ACC112 (cell line): Measurements from ENCODE around the gene ADIPOR2.

ENCODE experiments used
- H2AFZ ChIP-seq: fragments of 200-600 bp; sonication (generic); one replicate; pipeline ENCODE4 v1.6.0; 2017; ENCODE audit warnings: antibody characterized with exemption, low read length; ENCODE audit not compliant: unreplicated experiment
- H3K27ac ChIP-seq: fragments of 200-600 bp; sonication (generic); 2 replicates; pipeline ENCODE4 v1.5.1; 2014; ENCODE audit warnings: low read depth, mild to moderate bottlenecking, antibody characterized with exemption, low read length, moderate library complexity
- H3K27me3 ChIP-seq: fragments of 200-600 bp; sonication (generic); 2 replicates; pipeline ENCODE4 v1.6.1; 2014; ENCODE audit warnings: mild to moderate bottlenecking, antibody characterized with exemption, low read length, moderate library complexity, mixed read lengths; ENCODE audit not compliant: insufficient read depth
- H3K36me3 ChIP-seq: fragments of 200-600 bp; sonication (generic); 2 replicates; pipeline ENCODE4 v1.6.1; 2016; ENCODE audit warnings: mild to moderate bottlenecking, antibody characterized with exemption, low read length, moderate library complexity, mixed read lengths; ENCODE audit not compliant: insufficient read depth
- H3K4me1 ChIP-seq: fragments of 200-600 bp; sonication (generic); one replicate; pipeline ENCODE4 v1.6.1; 2016; ENCODE audit warnings: low read length, mixed read lengths; ENCODE audit not compliant: insufficient read depth, unreplicated experiment, control insufficient read depth
- H3K4me3 ChIP-seq: fragments of 200-600 bp; sonication (generic); 2 replicates; pipeline ENCODE4 v1.5.1; 2014; ENCODE audit warnings: mild to moderate bottlenecking, low read depth, low read length
- H3K79me2 ChIP-seq: fragments of 200-600 bp; sonication (generic); one replicate; pipeline ENCODE4 v1.6.0; 2016; ENCODE audit warnings: low read length; ENCODE audit not compliant: control insufficient read depth, unreplicated experiment, insufficient read depth

The ADIPOR2 gene

DNA sequence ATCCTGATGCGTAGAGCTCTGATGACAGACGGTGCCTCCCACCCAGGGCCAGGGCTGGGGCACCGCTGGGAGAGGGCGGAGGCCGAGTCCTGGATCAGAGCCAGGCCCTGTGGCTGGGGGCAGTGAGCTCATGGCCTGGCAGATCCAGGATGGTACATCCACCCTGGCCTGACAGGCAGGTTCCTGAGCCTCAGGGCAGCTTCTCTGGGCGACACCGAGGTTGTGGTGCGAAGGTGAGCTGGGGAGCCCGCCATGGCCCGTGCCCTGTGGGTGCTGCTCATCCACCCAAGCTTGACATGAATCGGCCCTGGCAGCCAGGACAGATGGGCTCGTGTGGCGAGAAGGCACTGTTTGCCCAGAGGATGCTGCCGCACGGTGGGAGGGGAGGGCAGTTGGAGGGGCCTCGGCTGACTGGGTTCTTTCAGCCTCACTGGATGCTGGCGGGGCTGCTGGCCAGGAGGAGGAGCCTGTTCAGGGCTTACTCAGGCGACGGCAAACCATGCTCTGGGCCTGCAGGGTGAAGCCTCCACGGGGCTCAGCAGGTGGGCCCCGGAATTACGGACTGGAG is 146.1 kb downstream of the ADIPOR2 start:
- H3K4me3 ChIP-seq, result no peak overlapping the region
- no peaks in the 10 kb centered on the region for H3K4me1 ChIP-seq
- no peaks in the 10 kb centered on the region for H3K79me2 ChIP-seq
- no peak overlapping the region for H2AFZ ChIP-seq
- H3K36me3 ChIP-seq, result no peaks in the 10 kb centered on the region
- peaks cover 75% of the 10 kb centered on the region for H3K27me3 ChIP-seq
- no peak overlapping the region for H3K27ac ChIP-seq

DNA sequence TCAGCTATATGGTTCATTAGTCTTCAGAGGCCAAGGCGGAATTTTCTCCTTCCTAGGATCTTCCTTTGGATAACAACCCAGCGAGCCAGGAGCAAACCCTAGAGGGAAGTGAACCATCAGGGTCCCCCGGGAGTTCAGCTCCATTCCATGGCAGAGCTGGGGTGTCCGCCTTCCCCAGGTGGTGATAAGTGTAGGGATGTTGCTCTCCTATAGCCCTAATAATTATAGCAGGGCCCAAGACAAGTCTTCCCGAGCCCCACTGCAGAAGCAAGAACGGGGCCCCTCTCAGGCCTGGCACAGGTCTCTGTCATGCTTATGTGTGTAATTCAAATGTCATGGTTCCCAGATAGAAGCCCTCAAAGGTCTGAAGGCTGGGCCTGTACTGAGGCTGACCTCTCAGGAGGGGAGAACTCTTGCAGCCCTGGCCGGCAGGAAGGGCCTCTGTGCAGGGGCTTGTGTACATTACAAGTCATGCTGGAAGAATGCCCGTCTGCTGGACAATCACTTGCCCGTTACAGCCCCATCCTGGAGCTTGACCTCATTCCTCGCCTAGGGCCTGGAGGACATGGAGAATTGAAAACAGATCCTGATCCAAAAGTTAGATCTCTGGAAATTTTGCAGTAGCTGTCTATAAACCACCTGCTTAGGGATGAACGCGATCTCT is 146.8 kb downstream of the ADIPOR2 start:
- no peaks in the 10 kb centered on the region for H3K79me2 ChIP-seq

More for the DNA sequence above, 146.8 kb downstream of the ADIPOR2 start:
- Histone ChIP-seq H3K4me1 (no peaks in the 10 kb centered on the region), H3K4me3 (no peak overlapping the region), H2AFZ (no peak overlapping the region), H3K27me3 (peaks cover 71% of the 10 kb centered on the region), H3K27ac (no peak overlapping the region), H3K36me3 (no peaks in the 10 kb centered on the region)
